H9 (cell line): ENCODE results near the gene SPDYC. TPM values are rescaled to one million over a fixed set of nuclear protein-coding genes. Genes with fewer than 3 reads are reported as not detected.

Experiments used
- DNase-seq: peaks from one replicate; pipeline ENCODE4 v3.0.0-alpha.2; 2017
- H2AFZ ChIP-seq: one replicate; pipeline ENCODE4 v1.6.1; 2013; ENCODE audit warnings: mild to moderate bottlenecking, low read length, control low read depth, moderate library complexity
- H2AK5ac ChIP-seq: 2 replicates; pipeline ENCODE4 v1.6.1; 2013; ENCODE audit warnings: low read length, control low read depth, mixed read lengths; ENCODE audit not compliant: insufficient read length
- H2BK120ac ChIP-seq: one replicate; pipeline ENCODE4 v1.6.1; 2013; ENCODE audit warnings: low read depth, mild to moderate bottlenecking, low read length, control low read depth, inconsistent platforms; ENCODE audit not compliant: poor library complexity, severe bottlenecking
- H2BK12ac ChIP-seq: 2 replicates; pipeline ENCODE4 v1.6.1; 2013; ENCODE audit warnings: low read length, control low read depth, mixed read lengths, low read depth; ENCODE audit not compliant: insufficient read length
- H2BK15ac ChIP-seq: 2 replicates; pipeline ENCODE4 v1.6.1; 2013; ENCODE audit warnings: low read depth, low read length, control low read depth
- H2BK20ac ChIP-seq: one replicate; pipeline ENCODE4 v1.6.1; 2013; ENCODE audit warnings: low read depth, mild to moderate bottlenecking, low read length, control low read depth, inconsistent platforms; ENCODE audit not compliant: poor library complexity, severe bottlenecking
- H2BK5ac ChIP-seq: 2 replicates; pipeline ENCODE4 v1.6.1; 2013; ENCODE audit warnings: low read length, control low read depth, mixed read lengths; ENCODE audit not compliant: insufficient read length
- H3K14ac ChIP-seq: 2 replicates; pipeline ENCODE4 v1.6.1; 2013; ENCODE audit warnings: low read length, control low read depth; ENCODE audit not compliant: insufficient read depth
- H3K18ac ChIP-seq: 2 replicates; pipeline ENCODE4 v1.6.1; 2013; ENCODE audit warnings: low read depth, mild to moderate bottlenecking, mixed read lengths, low read length, control low read depth; ENCODE audit not compliant: insufficient read length
- H3K23ac ChIP-seq: 2 replicates; pipeline ENCODE4 v1.6.1; 2013; ENCODE audit warnings: low read length, control low read depth, mixed read lengths, low read depth; ENCODE audit not compliant: insufficient read length
- H3K23me2 ChIP-seq: 2 replicates; pipeline ENCODE4 v1.6.1; 2013; ENCODE audit warnings: low read depth, mild to moderate bottlenecking, mixed read lengths, low read length, control low read depth; ENCODE audit not compliant: insufficient read length, poor library complexity, severe bottlenecking
- H3K27ac ChIP-seq: 2 replicates; pipeline ENCODE4 v1.5.1; 2013; ENCODE audit warnings: low read length, control low read depth, mixed read lengths, low read depth; ENCODE audit not compliant: insufficient read length
- H3K27me3 ChIP-seq: 2 replicates; pipeline ENCODE4 v1.6.1; 2013; ENCODE audit warnings: low read length, control low read depth, inconsistent platforms; ENCODE audit not compliant: insufficient read depth
- H3K4ac ChIP-seq: 2 replicates; pipeline ENCODE4 v1.6.1; 2013; ENCODE audit warnings: low read depth, mild to moderate bottlenecking, control low read depth, inconsistent platforms, low read length, moderate library complexity
- H3K4me1 ChIP-seq: 2 replicates; pipeline ENCODE4 v1.6.1; 2013; ENCODE audit warnings: low read length, control low read depth, inconsistent platforms; ENCODE audit not compliant: insufficient read depth
- H3K4me2 ChIP-seq: 2 replicates; pipeline ENCODE4 v1.6.1; 2013; ENCODE audit warnings: low read length, control low read depth, mixed read lengths; ENCODE audit not compliant: insufficient read length, insufficient read depth
- H3K56ac ChIP-seq: 2 replicates; pipeline ENCODE4 v1.6.1; 2013; ENCODE audit warnings: low read depth, mild to moderate bottlenecking, mixed read lengths, low read length, control low read depth; ENCODE audit not compliant: insufficient read length
- H3K79me1 ChIP-seq: 2 replicates; pipeline ENCODE4 v1.6.1; 2013; ENCODE audit warnings: low read depth, mild to moderate bottlenecking, moderate library complexity, low read length, control low read depth, inconsistent platforms; ENCODE audit not compliant: insufficient read depth, poor library complexity, severe bottlenecking
- H3K79me2 ChIP-seq: 2 replicates; pipeline ENCODE4 v1.6.1; 2013; ENCODE audit warnings: low read length, control low read depth, inconsistent platforms; ENCODE audit not compliant: insufficient read depth
- H3K9ac ChIP-seq: 2 replicates; pipeline ENCODE4 v1.6.1; 2013; ENCODE audit warnings: low read length, control low read depth, mixed read lengths; ENCODE audit not compliant: insufficient read length; ENCODE audit errors: extremely low read depth
- H3K9me3 ChIP-seq: one replicate; pipeline ENCODE4 v1.6.1; 2013; ENCODE audit warnings: low read depth, low read length, inconsistent platforms; ENCODE audit not compliant: control insufficient read depth
- H3T11ph ChIP-seq: one replicate; pipeline ENCODE4 v1.6.1; 2013; ENCODE audit warnings: mild to moderate bottlenecking, low read length, control low read depth, inconsistent platforms
- H4K20me1 ChIP-seq: one replicate; pipeline ENCODE4 v1.6.1; 2013; ENCODE audit not compliant: control insufficient read depth, insufficient read length, insufficient read depth
- H4K5ac ChIP-seq: 2 replicates; pipeline ENCODE4 v1.6.1; 2013; ENCODE audit warnings: low read depth, mild to moderate bottlenecking, mixed read lengths, low read length, control low read depth; ENCODE audit not compliant: insufficient read length
- H4K8ac ChIP-seq: replicated peaks from 2 replicates; pipeline ENCODE4 v1.6.1; 2013; ENCODE audit warnings: low read length, control low read depth, mixed read lengths, low read depth; ENCODE audit not compliant: insufficient read length
- H4K91ac ChIP-seq: 2 replicates; pipeline ENCODE4 v1.6.1; 2013; ENCODE audit warnings: low read depth, mild to moderate bottlenecking, moderate library complexity, mixed read lengths, low read length, control low read depth; ENCODE audit not compliant: insufficient read length
- H3K27ac Mint-ChIP-seq, 3 experiments: 2 replicates in 2 of 3; 3 replicates in 1 of 3; pipeline ENCODE4 v1.8.0; 2020 to 2021; ENCODE audit warnings: mixed read lengths in 3 of 3, mild to moderate bottlenecking in 1 of 3, moderate library complexity in 1 of 3
- H3K27me3 Mint-ChIP-seq: 2 replicates; pipeline ENCODE4 v1.8.0; 2021; ENCODE audit warnings: low read depth, mild to moderate bottlenecking, moderate library complexity, mixed read lengths
- H3K36me3 Mint-ChIP-seq, 3 experiments: 2 replicates in 2 of 3; 3 replicates in 1 of 3; pipeline ENCODE4 v1.8.0; 2020 to 2021; ENCODE audit warnings: low read depth in 3 of 3, mixed read lengths in 3 of 3; ENCODE audit not compliant: insufficient read depth in 1 of 3
- H3K4me1 Mint-ChIP-seq, 2 experiments: 2 replicates each; pipeline ENCODE4 v1.8.0; 2020; ENCODE audit warnings: mixed read lengths in 2 of 2
- H3K4me3 Mint-ChIP-seq, 2 experiments: 2 replicates in 1 of 2; 3 replicates in 1 of 2; pipeline ENCODE4 v1.8.0; 2020 to 2021; ENCODE audit warnings: mild to moderate bottlenecking in 2 of 2, mixed read lengths in 2 of 2, moderate library complexity in 1 of 2
- H3K9me3 Mint-ChIP-seq, 2 experiments: 2 replicates in 1 of 2; 3 replicates in 1 of 2; pipeline ENCODE4 v1.8.0; 2020; ENCODE audit warnings: mild to moderate bottlenecking in 2 of 2, mixed read lengths in 2 of 2, moderate library complexity in 1 of 2
- CTCF ChIP-seq: fragments of 200-600 bp; sonication (generic); conservative IDR thresholded peaks from 3 replicates; pipeline ENCODE4 v1.8.0; 2021; ENCODE audit warnings: antibody characterized with exemption, mild to moderate bottlenecking
- WGBS: extraction: QIAGEN DNeasy Blood & Tissue Kit; methylation state at CpG from one replicate; pipeline ENCODE4 v1.1.7; 2013; ENCODE audit warnings: missing lambda C conversion rate, low lambda C conversion rate, mixed read lengths; ENCODE audit not compliant: insufficient read length; ENCODE audit errors: extremely low coverage; 5-methylcytosine and 5-hydroxymethylcytosine counted together
- total RNA-seq: library from RNA; stranded (reverse); gene quantifications from 2 replicates; pipeline ENCODE4 v1.2.1, GENCODE V29; 2021

The SPDYC gene
- total RNA-seq, 1 experiment from 2014 or later: 0.61 TPM

- Histone ChIP-seq H2BK15ac (no peak overlapping the region), H4K91ac (no peak overlapping the region), H3K79me2 (no peaks in the 10 kb centered on the region), H3K14ac (no peak overlapping the region), H3K79me1 (no peaks in the 10 kb centered on the region), H3K9me3 (no peaks in the 10 kb centered on the region), H3K4me2 (no peak overlapping the region), H3K27me3 (no peaks in the 10 kb centered on the region), H3K23me2 (peaks cover 14% of the 10 kb centered on the region), H4K8ac (no peak overlapping the region), H2AFZ (no peak overlapping the region), H2BK12ac (no peak overlapping the region), H3K4ac (no peak overlapping the region), H2BK120ac (no peak overlapping the region), H2BK5ac (no peak overlapping the region), H3T11ph (no peak overlapping the region), H3K23ac (no peak overlapping the region), H3K18ac (no peak overlapping the region), H2BK20ac (no peak overlapping the region), H4K20me1 (no peaks in the 10 kb centered on the region), H3K4me1 (no peaks in the 10 kb centered on the region), H4K5ac (no peak overlapping the region), H3K56ac (no peak overlapping the region), H2AK5ac (no peak overlapping the region), H3K9ac (no peak overlapping the region), H3K27ac (no peak overlapping the region)
- DNase-seq: no peak
- Mint-ChIP-seq H3K36me3 (peaks cover 7 to 41% (median 37%) of the 10 kb centered on the region in 3 experiments; a peak in 6 of 7 replicates), H3K27me3 (no peaks in the 10 kb centered on the region), H3K4me3 (no peak overlapping the region; a peak in 1 of 5 replicates), H3K4me1 (peaks cover 19 to 23% of the 10 kb centered on the region in 2 experiments), H3K9me3 (no peaks in the 10 kb centered on the region; a peak in 1 of 5 replicates), H3K27ac (peak overlapping the region in 1 of 3 experiments; percentile 83; a peak in 1 of 7 replicates)
- TF ChIP-seq CTCF: no peak
- no CpG with 5 or more reads among the region's 6 CpGs for WGBS
Observed at GRCh38 chr11:65131895-65132237, 38.2 kb upstream of the SPDYC start.
